GM12878 (cell line): ENCODE data around the gene KLF15. TPM values are rescaled to one million over a fixed set of nuclear protein-coding genes. Genes with fewer than 3 reads are reported as not detected.

Source experiments
- ATAC-seq: fragments of 200-7000 bp; cut with Tn5 transposase; 3 replicates; pipeline ENCODE4 v1.9.1; 2020; ENCODE audit warnings: mild to moderate bottlenecking, moderate library complexity
- BruUV-seq: library from RNA; stranded (reverse); fragments of 400-500 nt; replicated peaks from 2 replicates; lab custom pipeline; 2021; lab: Mats Ljungman, UMichigan
- CTCF ChIA-PET: fragments of 300-600 bp; sonication (Branson Sonifier 250); formaldehyde crosslinking; extraction: SDS; loops from one replicate; lab custom pipeline; 2021; ENCODE audit warnings: inconsistent platforms; lab: Yijun Ruan, JAX
- POLR2A ChIA-PET: fragments of 350-600 bp; formaldehyde crosslinking; extraction: SDS; loops from one replicate; lab custom pipeline; 2021; ENCODE audit warnings: inconsistent platforms; lab: Charles Lee
- RAD21 ChIA-PET: fragments of 300-600 bp; sonication (Branson Sonifier 250); formaldehyde crosslinking; loops from one replicate; lab custom pipeline; 2023; ENCODE audit warnings: antibody characterized with exemption; ENCODE audit not compliant: unreplicated experiment; lab: Charles Lee
- SMC1A ChIA-PET: fragments of 300-600 bp; sonication (Branson Sonifier 250); formaldehyde crosslinking; loops from one replicate; lab custom pipeline; 2023; ENCODE audit not compliant: unreplicated experiment, uncharacterized antibody; lab: Charles Lee
- DNase-seq: peaks from one replicate; pipeline ENCODE4 v3.0.0-alpha.2; 2011; ENCODE audit warnings: low read depth, low spot score
- FAIRE-seq: peaks from 3 replicates; lab custom pipeline; 2011; peaks lifted over from hg19 to GRCh38; lab: Jason Lieb, UNC
- H2AFZ ChIP-seq: 2 replicates; pipeline ENCODE4 v1.6.0; 2011; ENCODE audit warnings: low read depth, low read length, control low read depth; ENCODE audit not compliant: control insufficient read depth
- H3K27ac ChIP-seq: 2 replicates; pipeline ENCODE4 v1.5.1; 2011; ENCODE audit warnings: control low read depth; ENCODE audit not compliant: control insufficient read depth, insufficient read depth
- H3K27me3 ChIP-seq, 2 experiments: replicated peaks in 1 of 2; 2 replicates each; pipeline versions ENCODE4 v1.6.0 to v1.6.1; 2011; ENCODE audit warnings: low read length in 1 of 2; ENCODE audit not compliant: control insufficient read depth in 2 of 2, insufficient read depth in 2 of 2
- H3K36me3 ChIP-seq, 2 experiments: 2 replicates each; pipeline ENCODE4 v1.5.1; 2011; ENCODE audit warnings: low read length in 1 of 2; ENCODE audit not compliant: control insufficient read depth in 2 of 2, insufficient read depth in 2 of 2
- H3K4me1 ChIP-seq: 2 replicates; pipeline ENCODE4 v1.6.1; 2011; ENCODE audit warnings: mild to moderate bottlenecking, low read length, moderate library complexity, mixed read lengths; ENCODE audit not compliant: control insufficient read depth, insufficient read depth
- H3K4me2 ChIP-seq: 2 replicates; pipeline ENCODE4 v1.6.0; 2011; ENCODE audit warnings: control low read depth; ENCODE audit not compliant: control insufficient read depth, insufficient read depth
- H3K4me3 ChIP-seq: fragments of 200-600 bp; sonication (generic); 2 replicates; pipeline ENCODE4 v1.5.1; 2016
- H3K79me2 ChIP-seq: 2 replicates; pipeline ENCODE4 v1.6.0; 2011; ENCODE audit warnings: low read length; ENCODE audit not compliant: control insufficient read depth, insufficient read depth
- H3K9ac ChIP-seq: 2 replicates; pipeline ENCODE4 v1.8.0; 2011; ENCODE audit warnings: low read length, control low read depth, mixed read lengths; ENCODE audit not compliant: control insufficient read depth, insufficient read depth
- H3K9me3 ChIP-seq: replicated peaks from 3 replicates; pipeline ENCODE4 v1.5.1; 2011; ENCODE audit warnings: mild to moderate bottlenecking, low read length; ENCODE audit not compliant: control insufficient read depth, insufficient read depth
- H4K20me1 ChIP-seq: 2 replicates; pipeline ENCODE4 v1.6.0; 2011; ENCODE audit not compliant: control insufficient read depth, insufficient read depth
- CHD2 ChIP-seq: IDR thresholded peaks from 2 replicates; pipeline ENCODE4 v1.6.1; 2011; ENCODE audit warnings: low read depth, low read length, improper control_type of control experiment, borderline replicate concordance
- CUX1 ChIP-seq: IDR thresholded peaks from 2 replicates; pipeline ENCODE4 v1.6.1; 2012; ENCODE audit warnings: improper control_type of control experiment, low read depth, low read length; ENCODE audit not compliant: insufficient replicate concordance
- DPF2 ChIP-seq: fragments of 450-650 bp; IDR thresholded peaks from 2 replicates; pipeline ENCODE4 v1.6.1; 2017; ENCODE audit warnings: mild to moderate bottlenecking
- MYB ChIP-seq: fragments of 150-350 bp; IDR thresholded peaks from 2 replicates; pipeline ENCODE4 v1.6.1; 2014; ENCODE audit warnings: mild to moderate bottlenecking, low read depth, low read length, borderline replicate concordance
- RAD51 ChIP-seq: fragments of 450-650 bp; IDR thresholded peaks from 2 replicates; pipeline ENCODE4 v1.6.1; 2016; ENCODE audit warnings: moderate library complexity, mild to moderate bottlenecking, inconsistent platforms
- SIX5 ChIP-seq: IDR thresholded peaks from 2 replicates; pipeline ENCODE4 v1.6.1; 2011; ENCODE audit warnings: mild to moderate bottlenecking, low read depth, low read length, moderate library complexity; ENCODE audit not compliant: severe bottlenecking
- WGBS: methylation state at CpG from one replicate; pipeline ENCODE4 v1.1.6; 2016; ENCODE audit warnings: low lambda C conversion rate; ENCODE audit not compliant: insufficient replicate concordance, insufficient coverage; ENCODE audit errors: missing lambda C conversion rate; 5-methylcytosine and 5-hydroxymethylcytosine counted together
- in situ Hi-C: fragments of 300-500 bp; cut with MboI; formaldehyde crosslinking; loops from 9 replicates; pipeline ENCODE4 v1.14.3; 2018; ENCODE audit warnings: mixed read lengths
- intact Hi-C: fragments of 100-400 bp; cut with micrococcal nuclease; formaldehyde crosslinking; loops from one replicate; pipeline ENCODE4 v1.14.2; 2022; ENCODE audit not compliant: unreplicated experiment
- polyA plus RNA-seq, 11 experiments: library from polyadenylated mRNA; depleted of rRNA in 4 of 11; unstranded in 6 of 11; stranded (reverse) in 5 of 11; fragments of >200 nt; fragmentation: Nextera tagmentation in 4 of 11; fragmentation: Illumina TruSeq in 1 of 11; extraction: Ambion mirVana in 4 of 11; extraction: Trizol in 1 of 11; gene quantifications; 1 replicate in 1 of 11; 2 replicates in 10 of 11; pipeline versions ENCODE4 v1.2.1 to v1.2.3, GENCODE V29; 2011 to 2016; ENCODE audit warnings: inconsistent platforms in 2 of 11, missing spikeins in 2 of 11, low read depth in 1 of 11
- total RNA-seq, 4 experiments: library from RNA; depleted of rRNA in 3 of 4; stranded (reverse); fragments of >200 nt in 3 of 4; fragmentation: Illumina TruSeq in 1 of 4; extraction: Trizol in 1 of 4; gene quantifications; 2 replicates each; pipeline versions ENCODE4 v1.2.1 to v1.2.3, GENCODE V29; 2013 to 2021

Gene KLF15
- total and polyA plus RNA-seq, 10 of the 15 experiments (the other 5 are each of a cell fraction or from before 2014, with no cell fraction given): 0.15 TPM; not detected in 9

GRCh38 chr3:126306888-126307482 is 50.2 kb downstream of the KLF15 start:
- ChIA-PET SMC1A (no interaction called here), CTCF (interaction anchor here (0.6 kb wide), 1 partner anchor 711 kb away, joined by 4 read pairs; no protein-coding TSS in a partner anchor), RAD21 (no interaction called here), POLR2A (no interaction called here)
- Histone ChIP-seq H3K36me3 (no peaks in the 10 kb centered on the region), H3K79me2 (no peaks in the 10 kb centered on the region), H3K27ac (no peak overlapping the region), H3K27me3 (no peaks in the 10 kb centered on the region), H3K4me2 (no peak overlapping the region), H3K9ac (no peak overlapping the region), H3K9me3 (no peaks in the 10 kb centered on the region), H4K20me1 (no peaks in the 10 kb centered on the region)
- intact Hi-C loops: no loop called here
- ATAC-seq: no peak
- TF ChIP-seq SIX5: no peak
- no peak for TF ChIP-seq CUX1
- TF ChIP-seq CHD2: no peak
- no peak for TF ChIP-seq DPF2
- no peak for TF ChIP-seq RAD51
- TF ChIP-seq MYB: no peak
- TF ChIP-seq, all 136 proteins: peak for 0
- in situ Hi-C loops: no loop called here
- Histone ChIP-seq H2AFZ (no peak overlapping the region), H3K4me3 (no peak overlapping the region), H3K4me1 (no peaks in the 10 kb centered on the region)
- no peak for DNase-seq
- FAIRE-seq: no peak
- no TSS peak for BruUV-seq
- 7% methylated on average over 8 of the region's 8 CpGs for WGBS
